AG10803 (cell line): Measurements from ENCODE around the gene TMEM175.
A peak's percentile ranks its signal among the peaks of the same experiment; 100 is the strongest.

Experiments used
- DNase-seq: peaks from one replicate; pipeline ENCODE4 v3.0.0; 2010; ENCODE audit warnings: low read depth
- H3K4me3 ChIP-seq: 2 replicates; pipeline ENCODE4 v1.5.1; 2011; ENCODE audit warnings: mild to moderate bottlenecking, low read length, control low read depth
- CTCF ChIP-seq: conservative IDR thresholded peaks from 2 replicates; pipeline ENCODE4 v1.5.1; 2011; ENCODE audit warnings: mild to moderate bottlenecking, low read length, control low read depth, inconsistent platforms

Gene TMEM175

GRCh38 chr4:887034-887763 lies 45.1 kb upstream of the TMEM175 start:
- TF ChIP-seq CTCF = no peak
- no peak for DNase-seq
- no peak overlapping the region for H3K4me3 ChIP-seq

- no peak for TF ChIP-seq CTCF
- no peak for DNase-seq
- H3K4me3 ChIP-seq = no peak overlapping the region
Observed at GRCh38 chr4:888029-888428, 44.2 kb upstream of the TMEM175 start.

GRCh38 chr4:889516-889915 lies 42.7 kb upstream of the TMEM175 start:
- no peak overlapping the region for H3K4me3 ChIP-seq
- no peak for DNase-seq
- no peak for TF ChIP-seq CTCF

GRCh38 chr4:890036-890695 lies 42.1 kb upstream of the TMEM175 start:
- H3K4me3 ChIP-seq = no peak overlapping the region
- DNase-seq = no peak
- no peak for TF ChIP-seq CTCF

GRCh38 chr4:891747-892146 lies 40.5 kb upstream of the TMEM175 start:
- TF ChIP-seq CTCF = 0 out of 2 replicates have a peak, but pooled peaks have one; percentile 4
- DNase-seq = no peak
- H3K4me3 ChIP-seq = no peak overlapping the region

- TF ChIP-seq CTCF = no peak
- no peak overlapping the region for H3K4me3 ChIP-seq
- no peak for DNase-seq
Observed at GRCh38 chr4:892780-893179, 39.5 kb upstream of the TMEM175 start.
